Testis (tissue), 3 donors: ENCODE data around the gene PLOD1. TPM values are rescaled to one million over a fixed set of nuclear protein-coding genes. Genes with fewer than 3 reads are reported as not detected.

Experiments
- DNase-seq: peaks from one replicate; pipeline ENCODE4 v3.0.0-alpha.2; 2019
- H3K27ac ChIP-seq, 2 donors: fragments of 200-600 bp; sonication (generic); one replicate each; pipeline ENCODE4 v1.5.1; 2019
- H3K27me3 ChIP-seq: fragments of 200-600 bp; sonication (generic); one replicate; pipeline ENCODE4 v1.5.1; 2019
- H3K36me3 ChIP-seq: fragments of 200-600 bp; sonication (generic); one replicate; pipeline ENCODE4 v1.5.1; 2017; ENCODE audit warnings: low read depth; ENCODE audit errors: missing control alignments
- H3K4me1 ChIP-seq: fragments of 200-600 bp; sonication (generic); one replicate; pipeline ENCODE4 v1.5.1; 2019
- H3K4me3 ChIP-seq, 2 donors: fragments of 200-600 bp; sonication (generic); one replicate each; pipeline ENCODE4 v1.5.1; 2017 to 2019
- H3K9me3 ChIP-seq: fragments of 200-600 bp; sonication (generic); one replicate; pipeline ENCODE4 v1.5.1; 2017
- CTCF ChIP-seq, 3 experiments: fragments of 450-650 bp in 2 of 3; fragments of 200-600 bp in 1 of 3; sonication (generic) in 1 of 3; IDR thresholded peaks; one replicate each; pipeline ENCODE4 v1.5.1; 2016 to 2019; ENCODE audit warnings: antibody characterized with exemption in 3 of 3, mild to moderate bottlenecking in 2 of 3, moderate library complexity in 1 of 3
- POLR2A ChIP-seq: fragments of 450-650 bp; IDR thresholded peaks from one replicate; pipeline ENCODE4 v1.6.1; 2017; ENCODE audit warnings: antibody characterized with exemption, mild to moderate bottlenecking, moderate library complexity
- WGBS, 2 donors: methylation state at CpG; one replicate each; pipeline ENCODE4 v1.1.5; 2018; 5-methylcytosine and 5-hydroxymethylcytosine counted together
- intact Hi-C: fragments of 100-400 bp; cut with DNase I; formaldehyde crosslinking; loops from one replicate; pipeline ENCODE4 v1.15.1; 2023; ENCODE audit warnings: low total_unique reads
- polyA plus RNA-seq: library from polyadenylated mRNA; stranded (reverse); fragments of 350-450 nt; fragmentation: Illumina TruSeq; extraction: RNeasy Lipid Tissue Mini Kit (QIAGEN cat#74804); gene quantifications from one replicate; pipeline ENCODE4 v1.2.3, GENCODE V29; 2014; ENCODE audit warnings: low read depth, low replicate concordance; ENCODE audit not compliant: insufficient read depth
- total RNA-seq, 2 donors: library from RNA; depleted of rRNA; stranded (reverse); fragments of >200 nt; gene quantifications; one replicate each; pipeline ENCODE4 v1.2.3, GENCODE V29; 2016

PLOD1 gene
- total and polyA plus RNA-seq, 3 donors from 2014 or later, result 33.1 to 62.0 (median 41.3) TPM

- intact Hi-C loops, result no loop called here
- H3K36me3 ChIP-seq, result no peaks in the 10 kb centered on the region
- TF ChIP-seq CTCF (IDR thresholded peaks at IDR 0.05) (no peak), POLR2A (no peak)
- 64 to 78% methylated on average over 6 of the region's 6 CpGs for WGBS, 2 donors
- DNase-seq, result peak; percentile 66
- H3K4me1 ChIP-seq, result no peaks in the 10 kb centered on the region
- H3K27me3 ChIP-seq, result no peaks in the 10 kb centered on the region
- no peak overlapping the region for H3K27ac ChIP-seq
- H3K9me3 ChIP-seq, result no peaks in the 10 kb centered on the region
- peak overlapping the region in 1 of 2 donors; percentile 21 for H3K4me3 ChIP-seq
Observed at GRCh38 chr1:11948822-11949458, 14.4 kb downstream of the PLOD1 start.

- Histone ChIP-seq H3K36me3 (no peaks in the 10 kb centered on the region), H3K4me1 (no peaks in the 10 kb centered on the region), H3K4me3 (no peak overlapping the region), H3K9me3 (no peaks in the 10 kb centered on the region), H3K27ac (no peak overlapping the region), H3K27me3 (no peaks in the 10 kb centered on the region)
- DNase-seq, result no peak
- TF ChIP-seq POLR2A (no peak), CTCF (IDR thresholded peaks at IDR 0.05) (no peak)
- intact Hi-C loops, result no loop called here
- WGBS, 2 donors, result 93 to 97% methylated on average over 2 of the region's 2 CpGs
Observed at GRCh38 chr1:11951901-11952300, 17.4 kb downstream of the PLOD1 start.

- Histone ChIP-seq H3K27ac (no peak overlapping the region), H3K36me3 (no peaks in the 10 kb centered on the region), H3K27me3 (no peaks in the 10 kb centered on the region), H3K4me1 (no peaks in the 10 kb centered on the region), H3K4me3 (no peak overlapping the region), H3K9me3 (no peaks in the 10 kb centered on the region)
- TF ChIP-seq CTCF (IDR thresholded peaks at IDR 0.05) (no peak), POLR2A (no peak)
- DNase-seq, result no peak
- WGBS, 2 donors, result 83 to 86% methylated on average over 11 of the region's 11 CpGs
- intact Hi-C loops, result no loop called here
Observed at GRCh38 chr1:11952455-11953109, 18.1 kb downstream of the PLOD1 start.

GRCh38 chr1:11955221-11955620, 20.7 kb downstream of the PLOD1 start:
- Histone ChIP-seq H3K4me1 (no peaks in the 10 kb centered on the region), H3K9me3 (no peaks in the 10 kb centered on the region), H3K36me3 (no peaks in the 10 kb centered on the region), H3K27ac (no peak overlapping the region), H3K4me3 (no peak overlapping the region), H3K27me3 (no peaks in the 10 kb centered on the region)
- DNase-seq, result no peak
- WGBS, 2 donors, result 90% methylated on average over 6 of the region's 6 CpGs
- intact Hi-C loops, result no loop called here
- TF ChIP-seq CTCF (IDR thresholded peaks at IDR 0.05), result no peak
- TF ChIP-seq POLR2A, result no peak

- no peaks in the 10 kb centered on the region for H3K36me3 ChIP-seq
- TF ChIP-seq POLR2A (no peak), CTCF (IDR thresholded peaks at IDR 0.05) (no peak)
- DNase-seq, result no peak
- no peaks in the 10 kb centered on the region for H3K27me3 ChIP-seq
- no peak overlapping the region for H3K4me3 ChIP-seq
- no peaks in the 10 kb centered on the region for H3K4me1 ChIP-seq
- intact Hi-C loops, result no loop called here
- no peaks in the 10 kb centered on the region for H3K9me3 ChIP-seq
- H3K27ac ChIP-seq, result no peak overlapping the region
- WGBS, 2 donors, result 91 to 96% methylated on average over 5 of the region's 5 CpGs
Observed at GRCh38 chr1:11957398-11957797, 22.9 kb downstream of the PLOD1 start.
